Kasumi-1 (cell line): ENCODE results near the gene CEP72.

ENCODE experiments used
- DNase-seq, 2 experiments: peaks; one replicate each; lab custom pipeline; 2025; lab: John Stamatoyannopoulos, UW

The CEP72 gene

DNA sequence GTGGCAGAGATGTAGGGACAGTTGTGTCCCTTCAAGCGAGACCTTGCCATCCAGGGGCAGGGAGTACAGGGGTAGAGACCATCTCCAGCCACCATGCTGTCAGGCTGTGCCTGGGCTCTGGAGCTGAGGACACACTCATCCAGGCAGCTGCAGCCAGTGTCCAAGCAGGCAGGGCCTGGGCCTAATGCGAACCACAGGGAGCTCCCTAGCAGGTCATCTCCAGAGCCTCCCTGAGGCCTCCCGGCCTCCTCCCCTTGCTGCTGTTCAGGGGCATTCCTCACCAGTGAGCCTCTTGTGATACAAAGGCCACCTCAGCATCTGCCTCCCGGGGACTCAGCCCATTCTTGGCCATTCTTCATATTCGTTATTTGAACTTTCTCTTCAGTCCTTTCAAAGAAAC, 46.0 kb downstream of the CEP72 start:
- DNase-seq = no peak

DNA sequence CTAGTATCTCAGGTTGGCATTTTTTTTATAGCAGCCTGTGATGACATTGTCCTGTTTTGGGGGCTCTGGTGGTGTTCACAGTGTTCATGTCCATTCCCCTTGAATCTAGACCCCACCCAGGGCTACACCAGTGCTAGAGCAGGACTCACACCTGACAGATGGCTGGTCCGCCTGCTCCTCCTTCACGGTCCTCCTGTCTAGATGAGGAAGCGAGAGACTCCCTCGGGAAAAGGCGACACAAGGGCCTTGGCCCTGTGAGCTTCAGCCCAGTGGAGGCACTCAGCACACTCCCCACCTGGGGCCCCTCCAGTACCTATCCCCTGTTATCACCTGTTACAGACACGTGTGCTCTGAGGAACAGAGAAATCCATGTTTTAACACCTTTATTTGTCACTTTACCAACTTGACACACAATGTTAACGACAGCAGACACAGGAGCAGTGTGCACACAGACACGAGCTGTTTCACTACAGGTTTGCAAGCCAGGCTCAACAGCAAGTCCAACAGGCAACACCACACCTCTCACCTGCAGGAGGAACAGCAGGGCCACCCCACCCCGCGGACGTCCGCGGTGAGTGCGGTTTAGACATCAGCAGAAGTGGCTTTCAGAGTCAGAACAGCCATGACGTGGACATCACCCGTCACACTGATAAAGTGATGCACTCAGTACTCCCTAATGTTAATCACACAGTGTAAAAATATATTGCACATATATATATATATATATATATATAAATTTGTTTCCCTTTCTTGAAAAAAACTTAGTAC, 47.5 kb downstream of the CEP72 start:
- no peak for DNase-seq

DNA sequence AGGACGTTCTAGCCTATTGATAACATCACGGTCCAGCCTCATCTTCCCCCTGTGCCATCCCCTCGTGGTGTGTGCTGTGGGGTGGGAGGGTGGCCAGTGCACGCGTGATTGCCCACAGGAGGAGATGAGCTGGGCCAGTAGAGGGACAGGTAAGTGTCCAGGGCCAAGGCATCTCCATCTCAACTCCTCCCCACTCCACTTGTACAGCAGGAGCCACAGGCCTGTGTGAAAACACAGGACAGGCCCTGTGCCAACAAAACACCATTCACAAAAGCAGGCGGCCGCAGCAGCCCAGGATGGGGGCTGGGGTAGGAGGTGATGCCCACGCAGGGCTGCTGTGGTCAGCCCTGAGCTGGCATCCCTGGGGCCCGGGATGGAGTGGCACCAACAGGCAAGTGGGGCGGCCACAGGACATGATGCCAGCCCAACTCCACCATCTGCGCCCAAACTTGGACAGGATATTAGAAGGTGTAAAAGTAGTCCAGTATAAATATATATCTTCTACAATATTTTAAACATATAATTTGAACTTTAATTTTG, 48.4 kb downstream of the CEP72 start:
- DNase-seq = no peak

GRCh38 chr5:661891-662750, 50.0 kb downstream of the CEP72 start:
- no peak for DNase-seq

GRCh38 chr5:662751-663435, 50.8 kb downstream of the CEP72 start:
- no peak for DNase-seq

DNA sequence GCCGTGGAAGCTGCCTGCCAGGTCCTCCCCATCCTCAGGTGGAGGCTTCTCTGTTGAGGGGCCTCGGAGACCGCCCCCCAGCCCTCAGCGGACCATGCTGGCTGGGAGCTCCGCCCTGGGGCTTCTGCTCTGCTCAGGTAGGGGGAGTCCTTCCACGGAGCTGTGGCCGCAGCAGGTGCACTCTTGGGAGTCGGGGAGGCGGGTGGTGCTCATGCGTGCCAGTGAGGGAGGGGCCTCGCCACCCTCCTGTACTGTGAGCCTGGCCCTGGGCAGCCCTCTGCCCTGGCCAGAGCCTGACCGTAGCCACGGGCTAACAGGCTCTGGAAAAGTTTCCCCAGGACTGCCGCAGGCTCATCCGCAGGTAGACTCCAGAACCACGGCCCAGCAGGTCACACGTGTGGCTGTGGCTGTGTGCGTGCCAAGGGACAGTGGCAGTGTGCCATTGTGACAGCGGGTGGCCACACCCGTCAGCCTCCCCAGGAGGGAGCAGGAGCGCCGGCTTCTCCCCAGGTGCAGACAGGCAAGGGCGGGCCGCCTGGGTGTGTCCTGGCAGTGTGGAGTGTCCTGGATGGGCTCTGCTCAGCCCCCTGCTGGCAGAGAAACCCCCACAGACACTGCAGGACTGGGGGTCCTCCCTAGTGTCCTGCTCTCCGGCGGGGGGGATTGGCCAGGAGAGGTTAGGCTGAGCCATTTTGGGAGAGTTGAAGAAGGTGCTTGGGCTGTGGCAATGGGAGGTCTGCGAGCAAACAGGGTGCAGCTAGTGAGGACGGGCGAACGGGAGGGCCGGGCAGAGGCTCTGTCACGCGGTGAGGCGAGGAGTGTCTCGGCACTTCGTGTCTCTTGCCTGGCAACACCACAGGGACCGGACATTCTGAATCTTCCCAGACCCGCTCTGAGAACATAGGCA, 51.5 kb downstream of the CEP72 start:
- DNase-seq = no peak

GRCh38 chr5:664343-664993, 52.3 kb downstream of the CEP72 start:
- DNase-seq = no peak

DNA sequence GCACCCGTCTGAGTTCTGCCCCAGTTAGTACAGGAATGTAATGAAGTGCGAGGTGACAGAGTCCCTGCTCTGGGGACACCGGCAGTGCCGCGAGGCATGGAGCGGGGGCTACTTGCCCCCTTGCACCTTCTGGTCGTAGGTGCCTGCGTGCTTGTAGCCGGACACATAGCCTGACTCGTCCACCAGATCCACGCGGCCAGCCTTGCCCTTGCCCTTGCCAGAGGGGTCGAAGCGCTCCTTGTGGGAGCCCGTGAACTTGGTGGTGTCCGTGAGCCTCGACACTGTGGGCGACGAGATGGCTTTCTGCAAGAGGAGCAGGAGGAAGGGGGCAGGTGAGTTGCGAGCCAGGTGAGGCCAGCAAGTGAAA, 52.8 kb downstream of the CEP72 start:
- DNase-seq = no peak

DNA sequence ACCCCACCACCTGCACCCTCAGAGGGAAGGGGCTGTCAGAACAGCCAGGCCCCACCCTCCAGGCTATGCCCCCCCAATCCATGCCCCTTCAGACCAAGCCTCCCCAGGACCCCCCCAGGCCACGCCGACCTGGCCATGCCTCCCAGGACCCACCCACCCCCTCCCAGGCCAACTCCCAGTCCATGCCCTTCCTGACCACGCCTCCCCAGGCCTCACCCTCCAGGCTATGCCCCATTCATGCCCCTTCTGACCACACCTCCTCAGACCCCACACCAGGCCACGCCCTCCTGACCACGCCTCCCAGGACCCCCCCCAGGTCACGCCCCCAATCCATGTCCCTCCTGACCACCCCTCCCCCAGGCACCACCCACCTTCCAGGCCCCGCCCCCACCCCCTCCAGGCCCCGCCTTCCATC, 53.4 kb downstream of the CEP72 start:
- DNase-seq = no peak

GRCh38 chr5:665956-666711, 54.0 kb downstream of the CEP72 start:
- DNase-seq = no peak

DNA sequence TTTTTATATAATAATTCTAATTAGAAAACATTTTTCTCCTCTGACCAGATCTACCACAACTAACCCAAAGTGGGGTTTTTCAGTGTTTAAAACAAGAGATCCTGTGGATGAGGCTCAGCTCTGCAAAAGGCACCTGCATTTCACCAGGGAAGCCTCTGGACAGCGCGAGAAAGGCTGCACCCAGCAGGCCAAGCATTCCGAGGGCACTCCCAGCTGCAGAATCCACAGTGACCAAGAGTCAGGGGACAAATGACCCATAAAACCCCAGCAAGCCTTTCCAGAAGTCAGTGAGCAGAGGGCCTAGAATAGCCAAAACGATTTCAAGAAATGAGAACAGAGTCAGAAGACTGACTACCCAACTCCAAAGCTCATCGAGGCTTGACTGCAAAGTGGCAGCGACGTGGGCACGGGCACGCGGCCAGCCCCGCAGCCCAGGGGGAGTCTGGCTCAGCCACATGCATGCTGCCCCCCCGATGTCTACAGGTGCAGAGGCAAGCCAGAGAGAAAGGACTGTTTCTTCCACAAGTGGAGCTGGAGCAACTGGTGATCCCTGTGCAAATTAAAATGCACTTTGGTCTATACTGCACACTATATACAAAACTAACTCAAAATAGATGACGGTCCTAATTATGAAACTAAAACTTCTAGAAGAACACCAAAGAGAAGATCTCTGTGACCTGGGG, 54.8 kb downstream of the CEP72 start:
- no peak for DNase-seq

- DNase-seq = no peak
These were observed 56.3 kb downstream of the CEP72 start for GRCh38 chr5:668283-668995.

DNA sequence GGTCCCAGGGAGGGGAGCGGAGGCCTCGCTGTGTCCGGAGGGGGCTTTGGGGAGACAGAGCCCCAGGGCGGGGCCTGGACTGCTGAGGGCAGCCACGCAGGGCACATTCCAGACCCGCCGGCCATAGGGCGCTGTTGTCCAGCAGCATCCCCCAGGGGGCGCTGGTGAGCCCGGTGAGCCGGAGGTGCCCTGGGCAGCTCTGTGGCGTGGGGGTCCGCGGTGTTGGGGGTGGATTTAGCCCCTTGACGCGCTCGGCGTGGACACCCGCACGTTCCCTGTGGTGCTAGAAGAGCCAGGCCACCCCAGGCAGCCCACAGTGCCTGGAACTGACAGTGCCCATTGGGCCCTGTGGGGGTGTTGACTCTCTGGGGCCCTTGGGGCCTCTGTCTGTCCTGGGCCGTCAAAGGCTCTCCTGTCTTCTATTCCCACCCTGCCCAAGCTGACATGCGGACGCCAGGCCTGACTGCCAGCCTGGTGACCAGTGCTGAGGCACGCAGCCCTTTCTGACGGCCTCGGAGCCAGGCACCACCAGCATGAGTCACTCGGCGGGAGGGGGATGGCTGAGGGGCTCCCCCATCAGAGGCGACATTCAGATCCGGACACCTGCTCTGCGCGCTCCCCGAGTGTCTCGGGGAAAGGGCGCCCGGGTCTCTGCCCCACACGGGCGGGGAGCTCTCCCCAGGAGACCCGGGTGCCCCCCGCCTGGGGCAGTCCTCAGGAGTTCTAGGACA, 57.1 kb downstream of the CEP72 start:
- no peak for DNase-seq

DNA sequence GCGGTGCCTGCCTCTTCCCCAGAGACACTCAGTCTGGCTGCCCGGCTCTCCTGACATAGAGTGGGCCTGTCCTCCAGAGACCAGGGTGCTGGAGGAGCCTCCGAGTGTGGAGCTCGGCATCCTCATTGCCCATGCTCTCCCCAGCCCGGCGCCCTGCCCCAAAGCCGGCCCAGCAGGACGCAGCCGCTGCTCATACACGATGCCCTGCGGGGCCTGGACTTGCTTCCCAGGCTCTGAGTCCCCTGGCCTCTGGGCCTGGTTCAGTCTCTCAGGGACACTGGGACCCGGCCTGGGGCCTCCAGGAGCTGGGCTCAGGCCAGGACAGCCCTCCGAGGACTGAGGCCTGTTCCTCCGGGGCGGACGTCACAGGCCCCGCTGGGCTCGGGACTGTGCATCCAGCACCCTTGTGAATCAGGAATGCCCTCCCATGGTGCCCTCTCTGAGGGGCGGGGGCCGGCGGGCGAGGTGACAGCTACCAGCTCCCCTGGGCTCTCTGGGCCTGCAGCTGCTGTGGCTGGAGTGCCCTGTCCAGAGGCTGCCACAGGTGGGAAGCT, 57.8 kb downstream of the CEP72 start:
- no peak for DNase-seq

- DNase-seq = no peak
These were observed 58.5 kb downstream of the CEP72 start for GRCh38 chr5:670396-671270.

DNA sequence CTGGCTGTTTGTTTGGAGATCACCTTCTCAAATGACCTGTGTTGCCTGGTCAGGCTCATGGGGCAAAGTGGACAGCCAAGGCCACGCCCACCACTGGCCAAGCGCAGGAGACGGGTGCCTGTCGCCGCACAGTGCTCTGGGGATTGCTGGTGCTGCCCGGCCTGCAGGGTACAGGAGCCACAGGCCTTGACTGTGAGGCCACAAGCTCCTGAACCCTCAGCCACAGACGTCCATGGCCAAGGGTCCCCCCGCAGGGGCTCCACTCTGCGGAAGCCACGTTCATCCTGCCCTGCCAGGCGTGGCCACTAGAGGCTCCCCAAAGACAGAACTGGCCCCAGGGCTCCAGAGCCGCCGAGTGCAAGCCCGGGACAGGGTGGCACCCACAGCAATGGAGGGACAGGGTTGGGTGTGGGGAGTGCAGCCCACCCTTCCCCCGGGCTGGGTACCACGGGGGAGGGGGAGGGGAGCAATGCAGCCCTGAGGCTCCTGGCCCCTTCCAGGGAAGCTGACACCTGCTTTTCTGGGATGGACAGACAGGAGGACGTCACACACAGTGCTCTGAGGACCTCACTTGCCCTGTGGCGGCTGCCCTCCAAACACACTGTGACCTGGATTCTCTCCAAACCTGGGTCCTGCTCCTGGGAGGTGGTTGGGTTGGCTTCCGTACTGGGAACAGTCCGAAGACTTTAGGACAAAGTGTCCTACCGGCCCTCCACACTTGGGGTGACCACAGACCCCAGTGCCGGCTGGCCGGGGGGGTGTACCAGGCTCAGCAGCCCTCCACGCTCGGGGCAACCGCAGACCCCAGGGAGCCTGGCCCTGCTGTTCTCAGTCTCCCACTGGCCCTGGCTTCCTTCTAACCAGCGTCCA, 59.6 kb downstream of the CEP72 start:
- peak; percentile 61 to 64 for DNase-seq
